Hepatocyte (in vitro differentiated cells): ENCODE results near the gene SPAG5. TPM values are rescaled to one million over a fixed set of nuclear protein-coding genes. Genes with fewer than 3 reads are reported as not detected.

Experiments
- DNase-seq: peaks from one replicate; pipeline ENCODE4 v3.0.0-alpha.2; 2016; ENCODE audit warnings: low spot score
- H2AFZ ChIP-seq: fragments of 200-600 bp; sonication (generic); 2 replicates; pipeline ENCODE4 v1.6.0; 2016; ENCODE audit warnings: antibody characterized with exemption, mild to moderate bottlenecking
- H3K27ac ChIP-seq: fragments of 200-600 bp; sonication (generic); 2 replicates; pipeline ENCODE4 v1.5.1; 2016; ENCODE audit warnings: mild to moderate bottlenecking
- H3K27me3 ChIP-seq: fragments of 200-600 bp; sonication (generic); 2 replicates; pipeline ENCODE4 v1.6.1; 2016
- H3K36me3 ChIP-seq: fragments of 200-600 bp; sonication (generic); replicated peaks from 2 replicates; pipeline ENCODE4 v1.5.1; 2016; ENCODE audit warnings: low read depth; ENCODE audit not compliant: insufficient read depth
- H3K4me1 ChIP-seq: fragments of 200-600 bp; sonication (generic); 2 replicates; pipeline ENCODE4 v1.5.1; 2016; ENCODE audit warnings: mild to moderate bottlenecking, moderate library complexity; ENCODE audit not compliant: insufficient read depth
- H3K4me2 ChIP-seq: fragments of 200-600 bp; sonication (generic); 2 replicates; pipeline ENCODE4 v1.6.0; 2016
- H3K4me3 ChIP-seq: fragments of 200-600 bp; sonication (generic); 2 replicates; pipeline ENCODE4 v1.5.1; 2016; ENCODE audit warnings: mild to moderate bottlenecking
- H3K79me2 ChIP-seq: fragments of 200-600 bp; sonication (generic); 2 replicates; pipeline ENCODE4 v1.6.0; 2017; ENCODE audit warnings: mild to moderate bottlenecking
- H3K9me2 ChIP-seq: fragments of 200-600 bp; sonication (generic); replicated peaks from 2 replicates; pipeline ENCODE4 v1.6.0; 2017; ENCODE audit warnings: mild to moderate bottlenecking; ENCODE audit not compliant: insufficient read depth
- H3K9me3 ChIP-seq: fragments of 200-600 bp; sonication (generic); 2 replicates; pipeline ENCODE4 v1.5.1; 2016; ENCODE audit warnings: low read depth, mild to moderate bottlenecking
- H4K20me1 ChIP-seq: fragments of 200-600 bp; sonication (generic); 2 replicates; pipeline ENCODE4 v1.6.0; 2016; ENCODE audit warnings: mild to moderate bottlenecking; ENCODE audit not compliant: insufficient read depth, poor library complexity, severe bottlenecking
- EZH2 ChIP-seq: fragments of 200-600 bp; sonication (generic); IDR thresholded peaks from 2 replicates; pipeline ENCODE4 v1.6.1; 2016; ENCODE audit warnings: antibody characterized with exemption, mild to moderate bottlenecking, borderline replicate concordance
- EZH2phosphoT487 ChIP-seq: fragments of 200-600 bp; sonication (generic); IDR thresholded peaks from one replicate; pipeline ENCODE4 v1.6.1; 2018; ENCODE audit warnings: antibody characterized with exemption, mild to moderate bottlenecking, low read depth, moderate library complexity; ENCODE audit not compliant: unreplicated experiment, severe bottlenecking
- WGBS: methylation state at CpG from one replicate; pipeline ENCODE4 v1.1.6; 2016; ENCODE audit warnings: low lambda C conversion rate; ENCODE audit errors: missing lambda C conversion rate; 5-methylcytosine and 5-hydroxymethylcytosine counted together
- polyA plus RNA-seq: library from polyadenylated mRNA; unstranded; fragments of >200 nt; fragmentation: Nextera tagmentation; extraction: Ambion mirVana; gene quantifications from 2 replicates; pipeline ENCODE4 v1.2.1, GENCODE V29; 2016
- total RNA-seq: library from RNA; depleted of rRNA; stranded (reverse); fragments of >200 nt; gene quantifications from 2 replicates; pipeline ENCODE4 v1.2.3, GENCODE V29; 2014
- TF ChIP-seq, protein P1 (sequence below): fragments of 200-600 bp; sonication (generic); IDR thresholded peaks from 2 replicates; pipeline ENCODE4 v1.5.1; 2016; ENCODE audit warnings: antibody characterized with exemption, mild to moderate bottlenecking; ENCODE audit not compliant: poor library complexity

SPAG5 gene
- total and polyA plus RNA-seq, 2 experiments from 2014 or later = 13.9 to 17.9 TPM

DNA sequence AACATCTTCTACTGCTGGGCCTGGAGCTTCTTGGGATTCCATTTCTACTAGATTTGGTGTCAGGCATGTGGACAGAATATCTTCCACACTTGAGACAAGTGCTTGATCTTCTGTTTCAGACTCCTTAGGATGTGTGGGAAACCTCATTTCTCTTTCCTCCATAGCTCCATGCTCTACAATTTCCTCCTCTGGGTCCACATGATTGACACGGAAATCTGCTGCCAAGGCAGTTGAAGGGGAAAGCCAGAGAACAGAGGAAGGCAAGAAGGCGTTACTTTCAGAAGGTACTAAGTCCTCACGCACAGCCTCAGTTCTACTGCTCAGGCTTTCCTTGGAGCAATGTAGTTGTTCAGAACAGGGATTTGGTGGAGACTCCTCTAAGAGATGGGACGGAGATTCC lies 6.6 kb downstream of the SPAG5 start:
- no peak overlapping the region for H3K4me3 ChIP-seq
- TF ChIP-seq EZH2 (no peak), EZH2phosphoT487 (no peak)
- TF ChIP-seq, protein P1, sequence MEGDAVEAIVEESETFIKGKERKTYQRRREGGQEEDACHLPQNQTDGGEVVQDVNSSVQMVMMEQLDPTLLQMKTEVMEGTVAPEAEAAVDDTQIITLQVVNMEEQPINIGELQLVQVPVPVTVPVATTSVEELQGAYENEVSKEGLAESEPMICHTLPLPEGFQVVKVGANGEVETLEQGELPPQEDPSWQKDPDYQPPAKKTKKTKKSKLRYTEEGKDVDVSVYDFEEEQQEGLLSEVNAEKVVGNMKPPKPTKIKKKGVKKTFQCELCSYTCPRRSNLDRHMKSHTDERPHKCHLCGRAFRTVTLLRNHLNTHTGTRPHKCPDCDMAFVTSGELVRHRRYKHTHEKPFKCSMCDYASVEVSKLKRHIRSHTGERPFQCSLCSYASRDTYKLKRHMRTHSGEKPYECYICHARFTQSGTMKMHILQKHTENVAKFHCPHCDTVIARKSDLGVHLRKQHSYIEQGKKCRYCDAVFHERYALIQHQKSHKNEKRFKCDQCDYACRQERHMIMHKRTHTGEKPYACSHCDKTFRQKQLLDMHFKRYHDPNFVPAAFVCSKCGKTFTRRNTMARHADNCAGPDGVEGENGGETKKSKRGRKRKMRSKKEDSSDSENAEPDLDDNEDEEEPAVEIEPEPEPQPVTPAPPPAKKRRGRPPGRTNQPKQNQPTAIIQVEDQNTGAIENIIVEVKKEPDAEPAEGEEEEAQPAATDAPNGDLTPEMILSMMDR = no peak
- H3K4me1 ChIP-seq = no peaks in the 10 kb centered on the region
- H3K36me3 ChIP-seq = no peaks in the 10 kb centered on the region
- H3K4me2 ChIP-seq = no peak overlapping the region
- 97% methylated on average over 4 of the region's 4 CpGs for WGBS
- no peak overlapping the region for H3K27ac ChIP-seq
- no peak for DNase-seq
- no peaks in the 10 kb centered on the region for H3K9me2 ChIP-seq
- peaks cover 21% of the 10 kb centered on the region for H3K79me2 ChIP-seq
- H3K9me3 ChIP-seq = no peaks in the 10 kb centered on the region
- no peak overlapping the region for H2AFZ ChIP-seq
- H3K27me3 ChIP-seq = no peaks in the 10 kb centered on the region
- H4K20me1 ChIP-seq = no peaks in the 10 kb centered on the region

DNA sequence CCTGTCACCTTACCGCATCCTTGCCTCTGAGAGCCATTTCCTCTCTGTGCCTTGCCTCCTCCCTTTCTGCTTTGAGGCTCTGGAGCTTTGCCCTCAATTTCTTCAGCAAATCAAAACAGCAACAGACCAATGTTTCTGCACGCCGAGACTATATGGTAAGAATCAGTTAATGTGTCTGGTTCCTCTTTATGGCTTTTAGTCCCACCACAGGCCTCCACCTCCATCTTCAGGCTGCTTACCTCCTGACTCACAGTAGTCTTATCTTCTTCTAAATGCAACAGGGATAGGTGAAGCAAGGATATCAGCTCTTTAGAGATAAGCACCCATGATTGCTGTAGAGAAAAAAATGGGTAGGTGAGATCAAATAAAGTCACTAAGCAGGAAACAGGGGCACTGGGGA lies 13.0 kb downstream of the SPAG5 start:
- H3K27me3 ChIP-seq = no peaks in the 10 kb centered on the region
- H3K9me3 ChIP-seq = no peaks in the 10 kb centered on the region
- DNase-seq = no peak
- H3K4me2 ChIP-seq = no peak overlapping the region
- H3K9me2 ChIP-seq = no peaks in the 10 kb centered on the region
- H3K4me1 ChIP-seq = no peaks in the 10 kb centered on the region
- no peaks in the 10 kb centered on the region for H3K36me3 ChIP-seq
- H3K27ac ChIP-seq = no peak overlapping the region
- no peaks in the 10 kb centered on the region for H4K20me1 ChIP-seq
- TF ChIP-seq, protein P1 = no peak
- H3K4me3 ChIP-seq = no peak overlapping the region
- H2AFZ ChIP-seq = no peak overlapping the region
- 86% methylated on average over 3 of the region's 3 CpGs for WGBS
- no peaks in the 10 kb centered on the region for H3K79me2 ChIP-seq

DNA sequence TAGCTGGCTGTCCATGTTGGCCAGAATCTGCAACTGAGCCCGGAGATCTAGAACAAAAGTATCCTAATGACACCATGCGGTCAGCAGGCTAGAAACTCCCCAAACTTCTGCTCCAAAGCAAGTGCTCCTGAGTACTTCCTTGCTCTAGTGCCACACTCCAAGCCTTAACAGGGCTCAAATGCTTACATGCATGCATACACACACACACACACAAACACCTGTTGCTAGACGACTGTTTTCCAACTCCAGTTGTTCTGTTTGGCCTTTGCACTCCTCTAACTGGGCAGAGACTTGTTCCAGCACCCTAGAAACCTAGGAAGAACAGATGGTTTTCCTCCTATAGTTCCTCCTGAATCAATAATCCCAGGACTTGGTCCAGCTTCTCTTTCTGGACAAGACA lies 14.4 kb downstream of the SPAG5 start:
- H3K79me2 ChIP-seq = no peaks in the 10 kb centered on the region
- H3K4me2 ChIP-seq = no peak overlapping the region
- no peak for TF ChIP-seq EZH2phosphoT487
- TF ChIP-seq EZH2 = no peak
- TF ChIP-seq, protein P1 = no peak
- H3K27me3 ChIP-seq = no peaks in the 10 kb centered on the region
- no peak overlapping the region for H2AFZ ChIP-seq
- no peaks in the 10 kb centered on the region for H3K9me3 ChIP-seq
- no peaks in the 10 kb centered on the region for H4K20me1 ChIP-seq
- no peaks in the 10 kb centered on the region for H3K9me2 ChIP-seq
- H3K4me1 ChIP-seq = no peaks in the 10 kb centered on the region
- no peaks in the 10 kb centered on the region for H3K36me3 ChIP-seq
- whole genome bisulfite sequencing = 97% methylated on average over 3 of the region's 3 CpGs
- H3K4me3 ChIP-seq = no peak overlapping the region
- H3K27ac ChIP-seq = no peak overlapping the region
- DNase-seq = no peak

DNA sequence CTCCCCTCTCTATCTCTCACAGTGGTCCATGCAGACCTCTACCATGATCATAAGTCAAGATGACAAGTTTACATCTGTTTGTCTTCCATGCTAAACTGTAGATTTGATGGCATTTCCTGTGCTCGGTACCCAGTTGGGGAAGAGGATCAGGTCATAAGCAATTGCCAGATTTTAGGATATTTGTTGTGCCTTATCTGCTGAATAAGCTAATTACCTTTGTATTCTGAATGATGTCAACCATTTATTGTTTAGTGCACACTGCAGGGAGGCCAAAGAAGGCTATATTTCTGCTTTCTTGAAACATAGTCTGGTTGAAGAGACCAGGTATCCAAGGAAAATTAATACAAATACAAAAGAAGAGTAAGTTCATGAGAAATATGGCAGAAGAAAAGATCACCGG lies 16.3 kb downstream of the SPAG5 start:
- H3K9me2 ChIP-seq = no peaks in the 10 kb centered on the region
- TF ChIP-seq EZH2 = no peak
- TF ChIP-seq EZH2phosphoT487 = no peak
- no peaks in the 10 kb centered on the region for H3K4me1 ChIP-seq
- H2AFZ ChIP-seq = no peak overlapping the region
- no peaks in the 10 kb centered on the region for H3K36me3 ChIP-seq
- no peak overlapping the region for H3K4me2 ChIP-seq
- DNase-seq = no peak
- no peaks in the 10 kb centered on the region for H3K27me3 ChIP-seq
- no peak overlapping the region for H3K4me3 ChIP-seq
- H3K27ac ChIP-seq = no peak overlapping the region
- H4K20me1 ChIP-seq = no peaks in the 10 kb centered on the region
- WGBS = 99% methylated on average over 2 of the region's 2 CpGs
- no peaks in the 10 kb centered on the region for H3K79me2 ChIP-seq
- H3K9me3 ChIP-seq = no peaks in the 10 kb centered on the region
